GM12878 (cell line): ENCODE measurements around the gene PDSS2. TPM values are rescaled to one million over a fixed set of nuclear protein-coding genes. Genes with fewer than 3 reads are reported as not detected.

ENCODE experiments used
- ATAC-seq: fragments of 200-7000 bp; cut with Tn5 transposase; 3 replicates; pipeline ENCODE4 v1.9.1; 2020; ENCODE audit warnings: mild to moderate bottlenecking, moderate library complexity
- BruUV-seq: library from RNA; stranded (reverse); fragments of 400-500 nt; replicated peaks from 2 replicates; lab custom pipeline; 2021; lab: Mats Ljungman, UMichigan
- CTCF ChIA-PET: fragments of 300-600 bp; sonication (Branson Sonifier 250); formaldehyde crosslinking; extraction: SDS; loops from one replicate; lab custom pipeline; 2021; ENCODE audit warnings: inconsistent platforms; lab: Yijun Ruan, JAX
- POLR2A ChIA-PET: fragments of 350-600 bp; formaldehyde crosslinking; extraction: SDS; loops from one replicate; lab custom pipeline; 2021; ENCODE audit warnings: inconsistent platforms; lab: Charles Lee
- RAD21 ChIA-PET: fragments of 300-600 bp; sonication (Branson Sonifier 250); formaldehyde crosslinking; loops from one replicate; lab custom pipeline; 2023; ENCODE audit warnings: antibody characterized with exemption; ENCODE audit not compliant: unreplicated experiment; lab: Charles Lee
- SMC1A ChIA-PET: fragments of 300-600 bp; sonication (Branson Sonifier 250); formaldehyde crosslinking; loops from one replicate; lab custom pipeline; 2023; ENCODE audit not compliant: unreplicated experiment, uncharacterized antibody; lab: Charles Lee
- DNase-seq: peaks from one replicate; pipeline ENCODE4 v3.0.0-alpha.2; 2011; ENCODE audit warnings: low read depth, low spot score
- FAIRE-seq: peaks from 3 replicates; lab custom pipeline; 2011; peaks lifted over from hg19 to GRCh38; lab: Jason Lieb, UNC
- H2AFZ ChIP-seq: 2 replicates; pipeline ENCODE4 v1.6.0; 2011; ENCODE audit warnings: low read depth, low read length, control low read depth; ENCODE audit not compliant: control insufficient read depth
- H3K27ac ChIP-seq: 2 replicates; pipeline ENCODE4 v1.5.1; 2011; ENCODE audit warnings: control low read depth; ENCODE audit not compliant: control insufficient read depth, insufficient read depth
- H3K27me3 ChIP-seq, 2 experiments: replicated peaks in 1 of 2; 2 replicates each; pipeline versions ENCODE4 v1.6.0 to v1.6.1; 2011; ENCODE audit warnings: low read length in 1 of 2; ENCODE audit not compliant: control insufficient read depth in 2 of 2, insufficient read depth in 2 of 2
- H3K36me3 ChIP-seq, 2 experiments: 2 replicates each; pipeline ENCODE4 v1.5.1; 2011; ENCODE audit warnings: low read length in 1 of 2; ENCODE audit not compliant: control insufficient read depth in 2 of 2, insufficient read depth in 2 of 2
- H3K4me1 ChIP-seq: 2 replicates; pipeline ENCODE4 v1.6.1; 2011; ENCODE audit warnings: mild to moderate bottlenecking, low read length, moderate library complexity, mixed read lengths; ENCODE audit not compliant: control insufficient read depth, insufficient read depth
- H3K4me2 ChIP-seq: 2 replicates; pipeline ENCODE4 v1.6.0; 2011; ENCODE audit warnings: control low read depth; ENCODE audit not compliant: control insufficient read depth, insufficient read depth
- H3K4me3 ChIP-seq: fragments of 200-600 bp; sonication (generic); 2 replicates; pipeline ENCODE4 v1.5.1; 2016
- H3K79me2 ChIP-seq: 2 replicates; pipeline ENCODE4 v1.6.0; 2011; ENCODE audit warnings: low read length; ENCODE audit not compliant: control insufficient read depth, insufficient read depth
- H3K9ac ChIP-seq: 2 replicates; pipeline ENCODE4 v1.8.0; 2011; ENCODE audit warnings: low read length, control low read depth, mixed read lengths; ENCODE audit not compliant: control insufficient read depth, insufficient read depth
- H3K9me3 ChIP-seq: replicated peaks from 3 replicates; pipeline ENCODE4 v1.5.1; 2011; ENCODE audit warnings: mild to moderate bottlenecking, low read length; ENCODE audit not compliant: control insufficient read depth, insufficient read depth
- H4K20me1 ChIP-seq: 2 replicates; pipeline ENCODE4 v1.6.0; 2011; ENCODE audit not compliant: control insufficient read depth, insufficient read depth
- ASH2L ChIP-seq: fragments of 300-600, 200-600 bp; sonication (generic); IDR thresholded peaks from 2 replicates; pipeline ENCODE4 v1.6.1; 2017; ENCODE audit warnings: low read depth, mild to moderate bottlenecking, borderline replicate concordance
- CEBPZ ChIP-seq: fragments of 150-350 bp; IDR thresholded peaks from 2 replicates; pipeline ENCODE4 v1.6.1; 2016; ENCODE audit warnings: low read depth, low read length
- EED ChIP-seq: sonication (generic); IDR thresholded peaks from 2 replicates; pipeline ENCODE4 v1.6.1; 2016; ENCODE audit warnings: antibody characterized with exemption, low read depth
- EGR1 ChIP-seq, 2 experiments: IDR thresholded peaks; 1 replicate in 1 of 2; 2 replicates in 1 of 2; pipeline ENCODE4 v1.6.1; 2011 to 2012; ENCODE audit warnings: low read depth in 2 of 2, low read length in 2 of 2, borderline replicate concordance in 1 of 2, mild to moderate bottlenecking in 1 of 2, moderate library complexity in 1 of 2
- GABPA ChIP-seq: IDR thresholded peaks from 2 replicates; pipeline ENCODE4 v1.6.1; 2014; ENCODE audit warnings: antibody characterized with exemption, low read depth, mild to moderate bottlenecking, inconsistent platforms
- KDM1A ChIP-seq: fragments of 200-600 bp; sonication (generic); IDR thresholded peaks from 2 replicates; pipeline ENCODE4 v1.6.1; 2016; ENCODE audit warnings: borderline replicate concordance
- MLLT1 ChIP-seq: fragments of 450-650 bp; IDR thresholded peaks from 2 replicates; pipeline ENCODE4 v1.6.1; 2016; ENCODE audit warnings: mild to moderate bottlenecking
- NFXL1 ChIP-seq: fragments of 450-650 bp; IDR thresholded peaks from 2 replicates; pipeline ENCODE4 v1.6.1; 2017; ENCODE audit warnings: antibody characterized with exemption, mild to moderate bottlenecking, borderline replicate concordance
- POLR2A ChIP-seq: IDR thresholded peaks from 2 replicates; pipeline ENCODE4 v1.6.1; 2011; ENCODE audit warnings: low read depth, mild to moderate bottlenecking, low read length
- RAD21 ChIP-seq: IDR thresholded peaks from 2 replicates; pipeline ENCODE4 v1.6.1; 2011; ENCODE audit warnings: mild to moderate bottlenecking, low read depth, low read length, moderate library complexity; ENCODE audit not compliant: insufficient read depth
- SPI1 ChIP-seq: IDR thresholded peaks from 2 replicates; pipeline ENCODE4 v1.6.1; 2011; ENCODE audit warnings: low read depth, mild to moderate bottlenecking, low read length, moderate library complexity, borderline replicate concordance; ENCODE audit not compliant: insufficient read depth
- WGBS: methylation state at CpG from one replicate; pipeline ENCODE4 v1.1.6; 2016; ENCODE audit warnings: low lambda C conversion rate; ENCODE audit not compliant: insufficient replicate concordance, insufficient coverage; ENCODE audit errors: missing lambda C conversion rate; 5-methylcytosine and 5-hydroxymethylcytosine counted together
- in situ Hi-C: fragments of 300-500 bp; cut with MboI; formaldehyde crosslinking; loops from 9 replicates; pipeline ENCODE4 v1.14.3; 2018; ENCODE audit warnings: mixed read lengths
- intact Hi-C: fragments of 100-400 bp; cut with micrococcal nuclease; formaldehyde crosslinking; loops from one replicate; pipeline ENCODE4 v1.14.2; 2022; ENCODE audit not compliant: unreplicated experiment
- polyA plus RNA-seq, 11 experiments: library from polyadenylated mRNA; depleted of rRNA in 4 of 11; unstranded in 6 of 11; stranded (reverse) in 5 of 11; fragments of >200 nt; fragmentation: Nextera tagmentation in 4 of 11; fragmentation: Illumina TruSeq in 1 of 11; extraction: Ambion mirVana in 4 of 11; extraction: Trizol in 1 of 11; gene quantifications; 1 replicate in 1 of 11; 2 replicates in 10 of 11; pipeline versions ENCODE4 v1.2.1 to v1.2.3, GENCODE V29; 2011 to 2016; ENCODE audit warnings: inconsistent platforms in 2 of 11, missing spikeins in 2 of 11, low read depth in 1 of 11
- total RNA-seq, 4 experiments: library from RNA; depleted of rRNA in 3 of 4; stranded (reverse); fragments of >200 nt in 3 of 4; fragmentation: Illumina TruSeq in 1 of 4; extraction: Trizol in 1 of 4; gene quantifications; 2 replicates each; pipeline versions ENCODE4 v1.2.1 to v1.2.3, GENCODE V29; 2013 to 2021
- TF ChIP-seq, protein P1 (sequence below): IDR thresholded peaks from 2 replicates; pipeline ENCODE4 v1.6.1; 2011; ENCODE audit warnings: low read depth, mild to moderate bottlenecking, low read length, moderate library complexity, borderline replicate concordance; ENCODE audit errors: extremely low read depth

PDSS2 gene
- total and polyA plus RNA-seq, 10 of the 15 experiments (the other 5 are each of a cell fraction or from before 2014, with no cell fraction given) = 7.7 to 15.5 (median 9.6) TPM

- TF ChIP-seq CEBPZ = no peak
Observed at GRCh38 chr6:107436881-107437280, 22.5 kb downstream of the PDSS2 start (continued).

DNA sequence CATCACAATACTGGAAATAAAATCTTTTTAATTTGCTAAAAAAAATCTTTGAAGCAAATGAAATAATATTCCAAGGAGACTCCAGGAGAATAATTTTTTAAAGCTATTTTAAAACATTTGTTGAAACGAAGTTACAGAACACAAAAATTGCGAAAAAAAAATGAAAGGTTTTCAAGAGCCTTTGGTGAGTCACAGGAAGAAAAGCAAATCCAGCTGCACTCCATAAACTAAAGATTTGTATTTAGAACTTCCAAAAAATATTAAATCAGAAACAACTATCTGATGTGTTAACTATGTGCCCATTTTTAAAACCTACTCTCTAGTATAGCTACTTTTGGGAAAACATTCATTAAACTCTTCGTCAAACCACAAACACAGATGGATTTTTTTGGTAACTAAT, 23.6 kb downstream of the PDSS2 start:
- Histone ChIP-seq H3K36me3 (no peaks in the 10 kb centered on the region), H3K9ac (no peak overlapping the region), H3K27ac (no peak overlapping the region), H3K4me3 (no peak overlapping the region), H2AFZ (no peak overlapping the region), H4K20me1 (no peaks in the 10 kb centered on the region), H3K79me2 (no peaks in the 10 kb centered on the region; the same call in 1 of the 2 replicates), H3K4me2 (no peak overlapping the region), H3K27me3 (no peaks in the 10 kb centered on the region), H3K9me3 (no peaks in the 10 kb centered on the region; the same call in 2 of the 3 replicates), H3K4me1 (no peaks in the 10 kb centered on the region)
- ChIA-PET CTCF (no interaction called here), SMC1A (no interaction called here), POLR2A (interaction anchor here (0.7 kb wide), 1 partner anchor 850 kb away, joined by 5 read pairs; no protein-coding TSS in a partner anchor), RAD21 (no interaction called here)
- DNase-seq (no peak), FAIRE-seq (no peak), ATAC-seq (no peak)
- intact Hi-C loops (no loop called here), in situ Hi-C loops (no loop called here)
- BruUV-seq = no TSS peak
- 85% methylated on average over 3 of the region's 3 CpGs for WGBS
- TF ChIP-seq POLR2A = no peak
- TF ChIP-seq, protein P1, sequence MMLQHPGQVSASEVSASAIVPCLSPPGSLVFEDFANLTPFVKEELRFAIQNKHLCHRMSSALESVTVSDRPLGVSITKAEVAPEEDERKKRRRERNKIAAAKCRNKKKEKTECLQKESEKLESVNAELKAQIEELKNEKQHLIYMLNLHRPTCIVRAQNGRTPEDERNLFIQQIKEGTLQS = no peak
- no peak for TF ChIP-seq GABPA
- no peak for TF ChIP-seq ASH2L
- no peak for TF ChIP-seq SPI1
- no peak for TF ChIP-seq CEBPZ
- TF ChIP-seq MLLT1 = no peak
- no peak for TF ChIP-seq NFXL1
- no peak for TF ChIP-seq EED
- TF ChIP-seq KDM1A = no peak
- no peak for TF ChIP-seq RAD21
- no peak for TF ChIP-seq EGR1 (IDR thresholded peaks at IDR 0.05; ENCODE audit: borderline replicate concordance in 1 of 2, low read depth in 2 of 2, low read length in 2 of 2)
